GM18526 (cell line): ENCODE measurements around the gene NCBP2L.

ENCODE experiments used
- POLR2A ChIP-seq: IDR thresholded peaks from 3 replicates; pipeline ENCODE4 v1.6.1; 2011; ENCODE audit not compliant: insufficient read length; ENCODE audit errors: extremely low read depth

Gene NCBP2L

GRCh38 chrX:107826238-107827029 lies 48.9 kb downstream of the NCBP2L start:
- TF ChIP-seq POLR2A = no peak

GRCh38 chrX:107827030-107827831 lies 49.7 kb downstream of the NCBP2L start:
- TF ChIP-seq POLR2A = no peak

- no peak for TF ChIP-seq POLR2A
Measured at GRCh38 chrX:107827852-107828251, 50.3 kb downstream of the NCBP2L start.

- TF ChIP-seq POLR2A = no peak
Measured at GRCh38 chrX:107829878-107830277, 52.3 kb downstream of the NCBP2L start.

GRCh38 chrX:107831071-107831730 lies 53.7 kb downstream of the NCBP2L start:
- no peak for TF ChIP-seq POLR2A

GRCh38 chrX:107834275-107835201 lies 57.0 kb downstream of the NCBP2L start:
- TF ChIP-seq POLR2A = no peak

GRCh38 chrX:107836958-107837357 lies 59.4 kb downstream of the NCBP2L start:
- no peak for TF ChIP-seq POLR2A

GRCh38 chrX:107840971-107841370 lies 63.4 kb downstream of the NCBP2L start:
- no peak for TF ChIP-seq POLR2A

GRCh38 chrX:107842715-107843400 lies 65.3 kb downstream of the NCBP2L start:
- no peak for TF ChIP-seq POLR2A
